DMS 273 (cell line): ENCODE data around the gene POMZP3.
"Not testable (repeated sequence)": the region's sequence is repeated elsewhere in the genome, so short reads cannot be mapped to it uniquely, and the experiment has no call there.

Experiments used
- DNase-seq: peaks from one replicate; lab custom pipeline; 2025; ENCODE audit not compliant: unreplicated experiment; lab: John Stamatoyannopoulos, UW

Gene POMZP3

DNA sequence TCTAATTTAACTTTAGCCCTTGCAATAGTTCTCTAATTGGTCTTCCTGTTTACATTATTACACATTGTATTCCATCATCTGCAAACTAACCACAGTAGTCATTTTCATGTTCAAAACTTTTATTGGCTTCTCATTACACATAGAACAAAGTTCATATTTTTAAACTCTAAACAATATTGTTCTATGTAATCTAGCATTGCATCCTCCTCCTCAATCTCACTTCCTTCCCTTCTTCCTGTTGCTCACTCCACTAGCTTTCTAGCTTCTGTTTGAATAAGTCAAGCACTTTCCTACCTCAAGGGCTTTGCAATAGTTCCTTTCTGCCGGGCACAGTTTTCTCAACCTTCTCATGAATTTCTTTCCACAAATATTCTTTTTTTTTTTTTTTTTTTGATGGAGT lies 38.5 kb downstream of the POMZP3 start:
- not testable (repeated sequence) for DNase-seq

DNA sequence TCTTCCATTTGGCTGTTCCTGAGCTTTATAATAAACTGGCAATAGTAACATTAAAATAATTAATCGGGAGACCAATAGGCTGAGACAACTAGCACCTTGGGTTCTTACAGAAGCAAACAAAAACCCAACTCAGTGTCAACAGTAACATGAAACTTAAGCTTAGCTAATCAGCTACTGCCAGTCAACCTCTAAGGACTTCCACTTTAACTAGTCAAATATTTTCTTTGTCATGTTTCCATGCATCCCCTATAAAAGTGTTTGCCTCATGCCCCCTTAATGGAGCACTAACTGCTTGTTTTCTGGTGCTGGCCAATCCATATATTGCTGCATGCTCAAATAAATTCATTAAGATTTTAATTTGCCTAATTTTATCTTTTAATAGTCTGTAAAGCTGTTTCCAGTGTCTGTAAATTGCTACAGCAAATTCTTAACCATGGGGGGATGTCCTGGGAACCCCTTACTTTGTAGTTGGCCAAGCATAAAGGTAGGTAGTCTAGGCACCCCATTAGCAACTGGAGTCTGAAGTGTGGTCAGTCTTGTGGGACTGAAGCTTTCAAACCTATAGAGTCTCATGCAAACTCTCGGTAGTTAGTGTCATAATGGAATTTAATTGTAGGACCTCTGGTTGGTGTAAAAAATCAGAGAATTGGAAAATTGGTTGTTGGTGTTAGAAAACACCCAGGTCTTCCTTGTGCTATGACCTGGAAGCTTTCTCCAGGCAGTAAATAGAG lies 40.3 kb downstream of the POMZP3 start:
- not testable (repeated sequence) for DNase-seq

DNA sequence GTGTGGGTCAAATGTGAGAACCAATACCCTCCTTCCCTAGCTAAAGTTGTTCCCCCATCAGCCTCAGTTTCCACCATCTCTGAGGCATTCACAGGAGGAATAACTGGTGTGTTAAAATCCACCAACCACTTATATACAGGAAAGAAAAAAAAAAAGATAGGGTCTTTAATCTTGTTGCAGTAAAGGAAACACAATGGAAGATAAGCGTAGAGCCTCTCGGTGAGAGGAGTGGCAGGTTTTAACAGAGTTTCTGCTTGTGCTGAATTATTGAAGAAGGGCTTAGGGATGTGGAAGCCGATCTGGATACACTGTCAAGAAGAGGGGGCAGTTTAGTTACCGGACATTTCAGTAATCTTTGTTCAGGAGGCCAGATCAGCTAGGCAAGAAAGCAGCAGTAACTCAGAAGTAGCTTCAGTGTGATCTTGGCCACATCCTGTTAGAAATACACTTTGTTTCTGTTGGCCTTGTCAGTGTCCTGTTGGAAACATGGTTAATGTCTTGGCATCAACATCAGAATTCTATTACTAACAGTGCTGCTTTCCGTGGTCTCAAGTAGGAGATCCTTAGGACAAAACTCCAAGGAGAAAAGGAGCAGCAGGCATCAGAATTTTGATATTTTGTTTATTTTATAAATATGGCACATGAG lies 43.3 kb downstream of the POMZP3 start:
- DNase-seq: not testable (repeated sequence)

DNA sequence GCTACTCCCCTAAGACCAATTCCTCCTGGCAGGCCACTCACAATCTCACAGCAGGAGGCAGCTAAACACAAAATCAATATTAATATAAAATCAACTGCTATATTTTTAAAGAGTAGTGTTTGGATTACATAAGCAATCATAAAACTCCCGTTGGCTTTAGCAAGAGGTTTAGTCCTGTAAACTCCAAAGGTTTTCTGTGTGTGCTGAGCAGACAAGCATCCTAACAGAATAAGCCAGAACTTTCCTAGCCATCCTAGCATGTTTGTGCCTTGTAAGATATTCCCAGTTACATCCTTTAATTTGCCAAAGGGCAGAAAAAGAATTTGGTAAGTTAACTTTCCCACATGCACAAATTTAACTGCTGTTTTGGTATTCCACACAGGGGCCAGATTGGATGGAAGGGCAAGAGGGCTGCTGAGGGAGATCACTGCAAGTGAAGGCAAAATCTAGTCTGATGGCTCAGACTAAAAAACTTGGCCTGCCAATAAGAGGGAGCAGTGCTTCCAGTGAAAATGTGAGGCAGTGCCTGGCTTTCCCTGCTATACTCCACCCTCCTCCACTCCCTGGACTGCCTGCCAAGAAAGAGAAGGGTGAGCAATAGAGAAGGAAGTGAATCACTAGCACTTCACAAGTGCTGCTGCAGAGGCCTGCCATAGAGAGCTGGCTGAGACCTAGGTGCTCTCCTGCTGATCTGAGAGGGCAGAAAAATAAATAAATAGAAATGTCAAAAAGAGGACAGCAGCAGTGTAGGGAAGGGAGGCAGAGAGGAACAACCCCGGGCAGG lies 44.0 kb downstream of the POMZP3 start:
- peak; percentile 50 for DNase-seq

DNA sequence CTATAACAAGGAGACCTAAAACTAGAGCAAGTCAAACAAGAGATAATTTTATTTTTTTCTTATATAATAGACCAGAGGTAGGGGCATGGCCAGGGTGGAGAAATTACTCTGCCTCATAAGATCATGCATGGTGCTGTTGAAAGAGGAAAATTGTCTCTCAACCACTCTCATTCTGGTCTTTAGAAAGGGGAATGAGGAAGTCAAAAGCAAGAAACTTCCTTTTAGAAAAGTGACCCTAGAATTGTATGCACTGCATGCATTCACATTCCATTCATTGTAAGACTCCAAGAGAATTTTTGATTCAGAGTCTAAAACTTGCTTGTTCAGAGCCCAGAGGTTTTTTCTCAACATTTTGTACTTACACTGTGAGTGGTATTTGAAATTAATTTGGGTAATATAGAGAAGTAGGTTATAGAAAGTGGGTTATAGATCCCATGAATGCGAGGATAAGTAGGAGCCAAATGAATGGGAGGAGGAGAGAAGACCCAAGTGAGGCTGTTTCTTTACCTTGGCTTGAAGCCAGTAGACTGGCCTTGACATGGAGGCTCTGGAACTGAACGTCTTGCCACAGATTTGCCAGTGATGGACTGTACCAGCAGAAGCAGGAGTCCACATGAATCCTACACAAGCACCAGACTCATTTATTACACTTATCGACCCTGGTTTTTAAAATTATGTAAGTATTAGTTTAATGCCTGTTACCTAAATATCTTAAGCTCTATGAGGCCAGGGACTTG lies 51.0 kb downstream of the POMZP3 start:
- DNase-seq: peak; percentile 48

DNA sequence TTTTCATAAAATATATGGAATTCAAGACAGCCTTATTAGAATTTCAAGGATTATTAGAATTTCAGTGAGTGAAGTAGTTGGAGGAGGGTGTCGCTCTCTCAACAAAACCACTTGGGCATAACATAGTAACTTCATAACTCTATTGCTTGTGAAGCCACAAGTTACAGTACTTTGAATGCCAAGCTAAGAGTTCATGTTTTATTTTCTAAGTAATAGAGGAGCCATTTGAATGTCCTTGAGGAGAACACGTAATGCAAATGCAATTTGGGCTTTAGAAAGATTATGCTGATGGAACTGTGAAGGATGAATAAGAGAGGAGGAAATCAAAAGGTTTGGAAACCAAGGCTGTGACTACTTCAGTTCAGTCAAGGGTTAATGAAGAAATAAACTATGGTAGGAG lies 51.6 kb downstream of the POMZP3 start:
- not testable (repeated sequence) for DNase-seq

DNA sequence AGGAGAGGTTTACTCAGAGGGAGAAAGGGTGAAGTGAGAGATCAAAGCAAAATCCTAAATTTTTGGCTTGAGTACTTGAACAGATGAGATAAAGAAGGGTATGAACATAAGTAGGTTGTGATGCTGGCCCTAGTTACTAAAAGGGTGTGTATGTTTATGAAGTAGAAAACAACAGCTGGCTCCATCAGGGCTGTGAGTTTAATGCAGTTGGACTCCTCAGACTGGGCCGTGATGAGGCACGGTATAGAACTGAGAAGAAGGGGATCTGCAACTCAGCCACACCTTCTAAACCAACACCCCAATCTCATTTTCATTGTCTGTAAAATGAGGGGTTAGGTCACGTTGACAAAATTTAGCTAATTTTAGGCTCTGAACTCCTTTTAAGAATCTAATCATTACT lies 54.8 kb downstream of the POMZP3 start:
- DNase-seq: peak; percentile 50

DNA sequence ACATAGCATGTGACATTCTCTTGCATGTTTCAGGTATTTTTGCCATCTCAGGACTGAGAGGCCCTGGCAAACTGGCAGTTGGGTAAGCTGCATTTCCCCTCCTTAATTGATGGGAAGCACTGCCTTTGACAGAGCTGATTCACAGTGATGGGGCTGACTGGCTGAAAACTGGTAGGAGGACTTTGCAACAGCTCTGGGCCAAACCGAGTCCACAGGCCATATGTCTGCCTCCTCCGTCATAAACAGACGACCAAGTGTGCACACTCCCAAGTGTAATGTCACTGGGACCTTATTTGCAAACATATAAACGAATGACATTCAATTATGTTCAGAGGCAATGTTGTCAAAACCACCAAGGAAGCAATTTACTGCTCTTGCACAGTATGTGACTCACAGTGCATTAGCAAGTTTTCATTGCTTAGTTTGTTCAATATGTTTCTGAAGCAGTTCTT lies 56.7 kb downstream of the POMZP3 start:
- peak; percentile 57 for DNase-seq

DNA sequence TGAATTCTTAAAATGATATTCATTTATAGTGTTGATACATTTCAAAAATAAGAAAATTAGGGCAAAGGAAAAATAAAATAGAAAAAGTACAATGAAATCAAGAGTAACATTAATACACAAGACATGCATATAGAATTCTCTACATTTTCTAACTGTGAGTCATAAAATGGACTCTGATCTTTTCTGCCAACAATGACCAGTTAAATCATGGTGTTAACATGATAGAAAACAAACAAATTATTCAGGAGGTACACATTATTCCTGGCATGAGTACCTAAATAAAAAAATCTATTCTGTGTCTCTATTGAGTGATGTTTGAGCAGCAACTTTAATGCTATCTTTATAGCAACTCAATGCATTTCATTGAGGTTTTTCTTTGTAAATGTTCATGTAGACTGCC lies 58.3 kb downstream of the POMZP3 start:
- DNase-seq: not testable (repeated sequence)

DNA sequence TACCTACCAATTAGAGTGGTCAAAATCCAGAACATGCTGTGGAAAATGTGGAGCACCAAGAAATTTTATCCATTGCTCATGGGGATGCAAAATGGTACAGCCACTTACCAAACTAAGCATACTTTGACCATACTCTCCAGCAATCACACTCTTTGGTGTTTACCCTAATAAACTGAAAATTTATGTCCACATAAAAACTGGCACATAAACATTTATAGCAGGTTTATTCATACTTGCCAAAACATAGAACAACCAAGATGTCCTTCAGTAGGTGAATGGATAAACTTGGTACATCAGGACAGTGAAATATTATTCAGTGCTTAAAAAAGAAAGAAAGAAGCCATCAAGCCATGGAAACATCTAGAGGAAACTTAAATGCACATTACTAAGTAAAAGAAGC lies 59.3 kb downstream of the POMZP3 start:
- DNase-seq: not testable (repeated sequence)

DNA sequence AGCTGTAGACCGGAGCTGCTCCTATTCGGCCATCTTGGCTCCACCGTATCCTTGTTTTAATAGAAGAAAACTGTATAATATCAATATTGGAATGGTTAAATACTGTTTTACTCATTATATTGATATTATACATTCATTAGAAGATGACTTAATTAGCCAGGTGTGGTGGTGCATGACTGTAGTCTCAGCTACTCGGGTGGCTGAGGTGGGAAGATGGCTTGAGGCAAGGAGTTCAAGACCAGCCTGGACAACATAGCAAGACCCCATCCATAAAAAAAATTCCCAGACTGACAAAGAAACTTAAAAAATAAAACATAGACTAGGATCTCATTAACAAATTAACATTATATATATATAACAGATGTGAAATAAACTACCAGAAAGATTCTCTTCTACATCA lies 59.8 kb downstream of the POMZP3 start:
- not testable (repeated sequence) for DNase-seq

DNA sequence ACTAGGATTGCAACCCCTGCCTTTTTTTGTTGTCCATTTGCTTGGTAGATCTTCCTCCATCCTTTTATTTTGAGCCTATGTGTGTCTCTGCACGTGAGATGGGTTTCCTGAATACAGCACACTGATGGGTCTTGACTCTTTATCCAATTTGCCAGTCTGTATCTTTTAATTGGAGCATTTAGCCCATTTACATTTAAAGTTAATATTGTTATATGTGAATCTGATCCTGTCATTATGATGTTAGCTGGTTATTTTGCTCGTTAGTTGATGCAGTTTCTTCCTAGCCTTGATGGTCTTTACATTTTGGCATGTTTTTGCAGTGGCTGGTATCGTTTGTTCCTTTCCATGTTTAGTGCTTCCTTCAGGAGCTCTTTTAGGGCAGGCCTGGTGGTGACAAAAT lies 62.1 kb downstream of the POMZP3 start:
- not testable (repeated sequence) for DNase-seq

DNA sequence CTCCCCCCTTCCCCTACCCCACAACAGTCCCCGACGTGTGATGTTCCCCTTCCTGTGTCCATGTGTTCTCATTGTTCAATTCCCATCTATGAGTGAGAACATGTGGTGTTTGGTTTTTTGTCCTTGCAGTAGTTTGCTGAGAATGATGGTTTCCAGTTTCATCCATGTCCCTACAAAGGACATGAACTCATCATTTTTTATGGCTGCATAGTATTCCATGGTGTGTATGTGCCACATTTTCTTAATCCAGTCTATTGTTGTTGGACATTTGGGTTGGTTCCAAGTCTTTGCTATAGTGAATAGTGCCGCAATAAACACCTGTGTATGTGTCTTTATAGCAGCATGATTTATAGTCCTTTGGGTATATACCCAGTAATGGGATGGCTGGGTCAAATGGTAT lies 65.7 kb downstream of the POMZP3 start:
- DNase-seq: not testable (repeated sequence)

DNA sequence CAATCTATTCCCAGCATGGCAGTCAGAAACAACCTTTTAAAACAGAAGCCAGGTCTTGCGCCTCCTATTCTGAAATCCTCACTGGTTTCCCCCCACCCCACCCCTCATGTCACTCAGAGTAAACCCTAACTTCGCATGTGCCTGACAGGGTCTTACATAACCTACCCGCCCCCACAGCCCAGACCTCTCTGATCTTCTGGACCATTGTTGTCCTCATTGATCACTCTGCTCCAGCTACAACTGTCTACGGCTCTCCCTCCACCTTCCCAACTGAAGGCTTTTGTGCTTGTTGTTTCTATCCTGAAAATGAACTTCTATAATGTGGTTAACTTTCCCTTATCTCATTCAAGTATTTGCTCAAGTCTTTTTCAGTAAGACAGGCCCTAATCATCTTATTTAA lies 66.9 kb downstream of the POMZP3 start:
- DNase-seq: not testable (repeated sequence)
